GM19468 (cell line): ENCODE results near the gene FBXW7.
A peak's percentile ranks its signal among the peaks of the same experiment; 100 is the strongest.

ENCODE experiments used
- ATAC-seq: cut with Tn5 transposase; IDR thresholded peaks from one replicate; pipeline ENCODE4 v1.9.1; 2021; ENCODE audit warnings: mild to moderate bottlenecking, moderate library complexity, moderate number of reproducible peaks; ENCODE audit not compliant: unreplicated experiment; ENCODE audit errors: extremely low read depth

The FBXW7 gene

GRCh38 chr4:152306541-152306940 is 229.4 kb downstream of the FBXW7 start:
- ATAC-seq = no peak

DNA sequence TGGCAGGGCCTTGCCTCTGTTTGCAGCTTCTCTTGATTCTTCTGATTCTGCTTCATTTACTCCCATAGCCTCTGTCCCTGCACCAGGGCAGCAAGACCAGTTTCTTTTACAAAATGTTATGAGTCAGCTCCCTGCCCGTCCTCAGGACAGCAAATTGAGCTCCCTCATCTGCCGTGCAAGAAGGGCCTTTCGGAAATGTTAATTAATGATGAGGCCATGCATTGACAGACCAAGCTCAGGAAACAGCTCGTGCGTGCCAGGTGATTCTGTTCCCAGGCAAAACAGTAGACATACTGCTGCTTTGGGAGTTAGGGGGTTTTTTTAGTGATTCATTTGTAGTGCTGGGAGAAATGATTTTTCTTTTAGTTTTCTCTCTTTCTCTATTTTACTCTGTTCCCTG is 231.7 kb downstream of the FBXW7 start:
- ATAC-seq = peak; percentile 67

DNA sequence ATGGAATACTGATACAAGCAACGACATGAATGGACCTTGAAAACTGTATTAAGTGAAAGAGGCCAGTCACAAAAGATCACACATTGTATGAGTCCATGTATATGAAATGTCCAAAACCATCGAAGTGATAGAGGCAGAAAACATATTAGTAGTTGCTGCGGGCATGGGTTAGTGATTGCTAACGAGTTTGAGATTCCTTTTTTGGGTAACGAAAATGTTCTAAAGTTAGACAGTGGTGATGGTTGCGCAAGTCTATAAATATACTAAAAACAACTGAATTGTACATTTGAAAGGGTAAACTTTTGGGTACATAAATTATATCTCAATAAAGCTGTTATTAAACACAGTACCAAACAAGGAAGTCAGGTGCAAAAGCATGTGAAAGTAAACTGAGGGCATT is 234.5 kb downstream of the FBXW7 start:
- ATAC-seq = no peak

DNA sequence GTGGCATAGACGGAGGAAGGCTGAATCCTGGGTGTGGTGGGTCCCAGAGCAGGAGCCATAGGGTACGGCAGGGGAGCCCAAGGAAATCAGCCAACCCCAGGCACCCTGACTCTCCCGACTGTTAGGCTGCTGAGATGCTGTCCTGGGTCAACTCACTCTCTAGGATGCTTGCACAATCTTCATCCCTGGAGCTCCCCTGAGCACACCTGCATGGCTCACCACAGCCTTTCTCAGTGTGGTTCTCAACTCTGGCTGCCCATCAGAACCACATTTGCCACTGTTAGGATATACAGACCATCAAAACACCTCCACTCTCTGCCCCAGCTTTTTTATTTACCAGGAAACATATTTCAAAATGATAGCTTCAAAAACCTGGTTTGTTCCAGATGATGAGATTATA is 236.3 kb downstream of the FBXW7 start:
- ATAC-seq = no peak

- ATAC-seq = no peak
These were observed 239.5 kb downstream of the FBXW7 start for GRCh38 chr4:152296386-152296785.

- no peak for ATAC-seq
These were observed 241.1 kb downstream of the FBXW7 start for GRCh38 chr4:152294765-152295164.

DNA sequence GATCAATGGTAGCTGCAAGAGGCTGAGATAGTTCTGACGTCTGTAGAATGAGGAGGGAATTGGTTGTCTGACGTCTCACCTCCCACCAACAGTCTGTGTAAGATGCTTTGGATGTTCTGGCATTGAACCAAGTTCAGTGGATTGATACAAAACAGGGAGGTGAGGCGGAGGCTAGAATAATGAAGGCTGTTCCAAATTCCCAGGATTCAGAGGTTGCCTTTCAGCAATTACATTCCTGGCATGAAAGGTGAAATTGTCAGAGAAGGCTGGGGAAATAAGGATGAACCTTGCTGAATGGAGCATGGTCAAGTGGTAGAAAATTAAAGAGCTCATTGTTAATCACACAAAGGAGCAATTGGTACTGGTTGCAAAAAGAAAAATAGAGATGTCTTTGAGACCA is 241.6 kb downstream of the FBXW7 start:
- no peak for ATAC-seq

GRCh38 chr4:152293527-152293926 is 242.4 kb downstream of the FBXW7 start:
- ATAC-seq = no peak

GRCh38 chr4:152290366-152290921 is 245.4 kb downstream of the FBXW7 start:
- no peak for ATAC-seq

DNA sequence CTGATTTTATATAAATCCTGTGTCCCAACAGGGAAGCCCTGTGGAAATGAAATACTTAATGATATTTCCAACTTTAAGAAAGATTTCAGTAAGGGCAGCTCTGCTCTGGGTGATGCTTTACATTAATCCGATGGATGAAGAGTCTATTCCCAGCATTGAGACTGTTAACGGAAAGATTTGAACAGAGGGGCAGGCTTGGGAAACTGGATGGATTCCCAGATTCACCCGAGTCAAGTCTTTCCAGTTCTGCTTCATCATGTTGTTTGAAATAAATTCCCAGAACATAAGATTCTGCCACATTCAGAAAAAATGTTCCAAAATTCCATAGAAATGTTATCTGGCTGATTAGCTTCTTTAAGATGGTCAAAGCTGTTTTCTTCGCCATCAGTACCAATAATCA is 246.0 kb downstream of the FBXW7 start:
- ATAC-seq = no peak

DNA sequence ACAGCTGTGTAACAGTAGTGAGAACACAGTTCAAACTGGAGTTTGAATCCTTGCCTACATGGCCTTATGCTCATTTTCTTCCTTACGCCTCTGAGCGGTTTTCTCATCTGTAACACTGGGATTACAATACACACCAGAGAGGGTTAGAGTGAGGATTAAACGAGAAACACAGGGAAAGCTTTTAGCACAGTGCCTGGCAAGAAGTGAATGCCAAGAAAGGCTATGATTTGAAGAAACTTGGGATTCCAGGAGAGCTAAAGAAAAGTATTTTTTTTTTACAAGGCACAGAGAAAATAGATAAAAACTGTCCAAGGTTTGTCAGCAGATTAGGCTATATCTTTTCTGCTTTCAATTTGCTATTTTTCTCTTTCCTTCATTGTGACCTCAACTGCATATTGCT is 246.4 kb downstream of the FBXW7 start:
- ATAC-seq = no peak

DNA sequence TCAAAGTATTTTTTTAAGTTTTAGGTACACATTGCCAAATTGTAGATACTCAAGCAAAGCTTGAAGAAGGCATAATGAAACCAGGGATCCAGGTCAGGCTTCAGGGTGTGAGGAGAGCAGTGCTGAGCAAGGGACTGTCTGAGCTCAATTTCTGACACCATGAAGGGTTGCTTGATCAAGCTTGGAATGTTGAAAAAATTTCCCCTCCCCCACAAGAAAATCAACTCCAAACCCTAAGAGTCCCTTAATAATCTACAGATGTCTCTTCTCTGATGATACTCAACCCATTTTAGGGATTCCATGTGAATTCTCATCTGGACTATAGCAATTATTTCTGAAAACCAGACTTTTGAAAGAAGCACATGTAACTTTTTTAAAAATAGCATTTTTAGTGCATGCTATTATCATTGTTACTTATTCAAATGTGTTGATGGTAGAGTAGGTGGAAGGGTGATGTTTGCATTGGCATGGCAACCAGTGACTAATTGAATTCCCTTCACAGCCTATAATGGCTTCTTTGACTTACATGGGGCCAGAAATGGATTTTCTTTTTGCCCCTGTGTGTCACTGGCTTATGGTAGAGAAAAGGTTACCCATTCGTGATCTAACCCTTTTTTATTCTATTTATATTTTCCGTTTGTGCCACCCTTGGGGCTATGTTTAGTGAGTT is 252.0 kb downstream of the FBXW7 start:
- ATAC-seq = no peak

GRCh38 chr4:152281822-152282221 is 254.1 kb downstream of the FBXW7 start:
- ATAC-seq = no peak

DNA sequence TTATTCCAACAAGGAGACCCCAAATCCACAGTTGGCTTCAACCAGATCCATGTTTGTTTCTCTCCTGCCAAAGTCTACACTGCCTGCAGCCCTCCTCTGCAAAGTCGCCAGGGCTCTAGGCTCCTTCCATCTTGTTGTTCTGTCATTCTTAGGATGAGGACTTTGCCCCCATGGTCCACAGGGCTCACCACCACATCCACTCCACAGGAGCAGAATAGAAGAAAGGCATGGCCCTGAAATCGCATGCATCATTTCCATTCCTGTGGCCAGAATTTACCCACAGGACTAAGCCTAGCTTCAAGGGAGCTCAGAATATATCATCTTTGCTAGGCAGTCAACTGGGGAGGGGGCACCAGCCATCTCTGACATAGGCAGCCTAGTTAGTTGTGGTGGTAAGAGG is 254.7 kb downstream of the FBXW7 start:
- ATAC-seq = no peak

GRCh38 chr4:152279234-152279566 is 256.7 kb downstream of the FBXW7 start:
- ATAC-seq = no peak

GRCh38 chr4:152278505-152279233 is 257.2 kb downstream of the FBXW7 start:
- ATAC-seq = peak; percentile 81

GRCh38 chr4:152278172-152278504 is 257.8 kb downstream of the FBXW7 start:
- no peak for ATAC-seq

- no peak for ATAC-seq
These were observed 258.6 kb downstream of the FBXW7 start for GRCh38 chr4:152277333-152277732.

GRCh38 chr4:152273343-152273742 is 262.5 kb downstream of the FBXW7 start:
- no peak for ATAC-seq
